Measurements from ENCODE around the gene KRTAP5-11. TPM values are rescaled to one million over a fixed set of nuclear protein-coding genes. Genes with fewer than 3 reads are reported as not detected.
A peak's percentile ranks its signal among the peaks of the same experiment; 100 is the strongest.
"Not testable (repeated sequence)": the region's sequence is repeated elsewhere in the genome, so short reads cannot be mapped to it uniquely, and the experiment has no call there.

Gene KRTAP5-11
- total RNA-seq (2022) = not detected in 2 replicates
- Bru-seq, nascent RNA = percentile 14 among the genes with signal in this experiment
- not detected for BruChase-seq, experiment 1, labeled RNA remaining after a 2-hour chase
- not detected for BruChase-seq, experiment 2, labeled RNA remaining after a 6-hour chase
- long read RNA-seq, partial matches to known transcripts = 0 of 1 reads
- long read RNA-seq, other reads (novel, unspliced or antisense) = 1 of 1 reads

GRCh38 chr11:71582309-71582895, at the start of gene KRTAP5-11:
Gene KRTAP5-11 (minus strand): TSS chr11:71582875. CDS start chr11:71582837, 38 bp downstream.
- Histone ChIP-seq H3K4me3 (ENCODE audit: low read depth, low read length) (no peak within 1 kb of the TSS), H3K9me3 (no peaks in the 10 kb centered on the region), H3K36me3 (ENCODE audit: control insufficient read depth, insufficient read depth, low read length) (no peaks in the 10 kb centered on the region), H3K27me3 (replicated peaks; ENCODE audit: control insufficient read depth, insufficient read depth, low read length) (no peaks in the 10 kb centered on the region), H3K4me1 (peaks cover 29% of the 10 kb centered on the region)
- Mint-ChIP-seq H3K27me3 (ENCODE audit: insufficient read depth, unreplicated experiment) (peaks cover 2% of the 10 kb centered on the region), H3K36me3 (ENCODE audit: insufficient read depth, unreplicated experiment) (no peaks in the 10 kb centered on the region), H3K4me1 (ENCODE audit: low read depth, unreplicated experiment) (peaks cover 20% of the 10 kb centered on the region), H3K27ac (ENCODE audit: unreplicated experiment) (no peak within 1 kb of the TSS), H3K9me3 (ENCODE audit: unreplicated experiment) (no peaks in the 10 kb centered on the region), H3K4me3 (ENCODE audit: unreplicated experiment) (no peak within 1 kb of the TSS)
- TF ChIP-seq CTCF (IDR thresholded peaks at IDR 0.05; ENCODE audit: insufficient read depth in 1 of 2, low read depth in 1 of 2, low read length in 1 of 2, severe bottlenecking in 1 of 2, unreplicated experiment in 1 of 2) = no peak
- intact Hi-C loops (cut with micrococcal nuclease; ENCODE audit: unreplicated experiment) = no loop called here
- CTCF ChIA-PET = interaction anchor here (0.6 kb wide), 1 partner anchor 130 kb away, joined by 4 read pairs; the partner anchor contains the start of gene NADSYN1
- no peak for DNase-seq
- POLR2A ChIA-PET = interaction anchor here (0.6 kb wide), 1 partner anchor 331 kb away, joined by 3 read pairs; no protein-coding TSS in a partner anchor
- no TSS peak for BruUV-seq (replicated peaks)

DNA sequence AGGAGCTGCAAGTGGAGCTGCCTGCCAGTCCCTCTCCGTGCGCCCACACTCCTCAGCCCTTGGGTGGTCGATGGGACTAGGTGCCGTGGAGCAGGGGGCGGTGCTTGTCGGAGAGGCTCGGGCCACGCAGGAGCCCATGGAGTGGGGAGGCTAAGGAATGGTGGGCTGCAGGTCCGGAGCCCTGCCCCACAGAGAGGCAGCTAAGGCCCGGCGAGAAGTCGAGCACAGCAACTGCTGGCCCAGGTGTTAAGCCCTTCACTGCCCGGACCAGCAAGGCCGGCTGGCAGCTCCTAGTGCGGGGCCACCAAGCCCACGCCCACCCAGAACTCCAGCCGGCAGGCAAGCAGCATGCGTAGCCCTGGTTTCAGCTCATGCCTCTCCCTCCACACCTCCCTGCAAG, 48.9 kb upstream of the KRTAP5-11 start:
- H3K4me1 Mint-ChIP-seq (ENCODE audit: low read depth, unreplicated experiment); H3K27me3 ChIP-seq (replicated peaks; ENCODE audit: control insufficient read depth, insufficient read depth, low read length); H3K36me3 ChIP-seq (ENCODE audit: control insufficient read depth, insufficient read depth, low read length); H3K4me1 ChIP-seq; POLR2A ChIA-PET; H3K4me3 ChIP-seq (ENCODE audit: low read depth, low read length); H3K9me3 Mint-ChIP-seq (ENCODE audit: unreplicated experiment); BruUV-seq (replicated peaks); intact Hi-C loops (cut with micrococcal nuclease; ENCODE audit: unreplicated experiment); H3K36me3 Mint-ChIP-seq (ENCODE audit: insufficient read depth, unreplicated experiment); DNase-seq; H3K4me3 Mint-ChIP-seq (ENCODE audit: unreplicated experiment); H3K9me3 ChIP-seq; H3K27ac Mint-ChIP-seq (ENCODE audit: unreplicated experiment); H3K27me3 Mint-ChIP-seq (ENCODE audit: insufficient read depth, unreplicated experiment): not testable (repeated sequence)
- CTCF ChIA-PET = interaction anchor here (0.6 kb wide), 1 partner anchor 1739 kb away, joined by 3 read pairs; no protein-coding TSS in a partner anchor

- H3K27me3 Mint-ChIP-seq (ENCODE audit: insufficient read depth, unreplicated experiment); CTCF ChIA-PET; H3K4me3 Mint-ChIP-seq (ENCODE audit: unreplicated experiment); intact Hi-C loops (cut with micrococcal nuclease; ENCODE audit: unreplicated experiment); POLR2A ChIA-PET; H3K36me3 ChIP-seq (ENCODE audit: control insufficient read depth, insufficient read depth, low read length); H3K9me3 Mint-ChIP-seq (ENCODE audit: unreplicated experiment); H3K4me1 Mint-ChIP-seq (ENCODE audit: low read depth, unreplicated experiment); H3K36me3 Mint-ChIP-seq (ENCODE audit: insufficient read depth, unreplicated experiment); H3K4me1 ChIP-seq; BruUV-seq (replicated peaks); H3K4me3 ChIP-seq (ENCODE audit: low read depth, low read length); H3K9me3 ChIP-seq; H3K27ac Mint-ChIP-seq (ENCODE audit: unreplicated experiment); H3K27me3 ChIP-seq (replicated peaks; ENCODE audit: control insufficient read depth, insufficient read depth, low read length): not testable (repeated sequence)
- DNase-seq = peak in 1 of 2 experiments; percentile 62
These were observed 47.4 kb upstream of the KRTAP5-11 start for GRCh38 chr11:71630071-71630470.

GRCh38 chr11:71628943-71629342, 46.3 kb upstream of the KRTAP5-11 start:
- BruUV-seq (replicated peaks); DNase-seq; POLR2A ChIA-PET; CTCF ChIA-PET; H3K4me3 Mint-ChIP-seq (ENCODE audit: unreplicated experiment); H3K4me1 Mint-ChIP-seq (ENCODE audit: low read depth, unreplicated experiment); H3K36me3 Mint-ChIP-seq (ENCODE audit: insufficient read depth, unreplicated experiment); H3K27ac Mint-ChIP-seq (ENCODE audit: unreplicated experiment); H3K9me3 ChIP-seq; H3K9me3 Mint-ChIP-seq (ENCODE audit: unreplicated experiment); intact Hi-C loops (cut with micrococcal nuclease; ENCODE audit: unreplicated experiment); H3K36me3 ChIP-seq (ENCODE audit: control insufficient read depth, insufficient read depth, low read length); H3K4me3 ChIP-seq (ENCODE audit: low read depth, low read length); H3K27me3 Mint-ChIP-seq (ENCODE audit: insufficient read depth, unreplicated experiment); H3K4me1 ChIP-seq; H3K27me3 ChIP-seq (replicated peaks; ENCODE audit: control insufficient read depth, insufficient read depth, low read length): not testable (repeated sequence)

DNA sequence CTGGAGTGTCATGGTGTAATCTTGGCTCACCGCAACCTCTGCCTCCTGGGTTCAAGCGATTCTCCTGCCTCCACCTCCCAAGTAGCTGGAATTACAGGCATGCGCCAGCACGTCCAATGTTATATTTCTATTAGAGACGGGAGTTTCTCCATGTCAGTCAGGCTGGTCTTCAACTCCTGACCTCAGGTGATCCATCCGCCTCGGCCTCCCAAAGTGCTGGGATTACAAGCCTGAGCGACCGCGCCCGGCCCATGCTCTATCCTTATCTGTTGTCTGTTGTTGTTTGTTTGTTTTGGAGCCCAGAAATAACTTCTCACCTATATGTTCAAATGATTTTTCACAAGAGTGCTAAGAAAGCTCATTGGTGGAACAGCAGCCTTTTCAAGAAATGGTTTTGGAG, 40.6 kb upstream of the KRTAP5-11 start:
- H3K27me3 Mint-ChIP-seq (ENCODE audit: insufficient read depth, unreplicated experiment); CTCF ChIA-PET; H3K4me3 ChIP-seq (ENCODE audit: low read depth, low read length); H3K4me1 ChIP-seq; H3K36me3 ChIP-seq (ENCODE audit: control insufficient read depth, insufficient read depth, low read length); intact Hi-C loops (cut with micrococcal nuclease; ENCODE audit: unreplicated experiment); H3K4me3 Mint-ChIP-seq (ENCODE audit: unreplicated experiment); H3K9me3 Mint-ChIP-seq (ENCODE audit: unreplicated experiment); POLR2A ChIA-PET; H3K9me3 ChIP-seq; H3K27me3 ChIP-seq (replicated peaks; ENCODE audit: control insufficient read depth, insufficient read depth, low read length); H3K27ac Mint-ChIP-seq (ENCODE audit: unreplicated experiment); DNase-seq; H3K4me1 Mint-ChIP-seq (ENCODE audit: low read depth, unreplicated experiment); H3K36me3 Mint-ChIP-seq (ENCODE audit: insufficient read depth, unreplicated experiment); BruUV-seq (replicated peaks): not testable (repeated sequence)

DNA sequence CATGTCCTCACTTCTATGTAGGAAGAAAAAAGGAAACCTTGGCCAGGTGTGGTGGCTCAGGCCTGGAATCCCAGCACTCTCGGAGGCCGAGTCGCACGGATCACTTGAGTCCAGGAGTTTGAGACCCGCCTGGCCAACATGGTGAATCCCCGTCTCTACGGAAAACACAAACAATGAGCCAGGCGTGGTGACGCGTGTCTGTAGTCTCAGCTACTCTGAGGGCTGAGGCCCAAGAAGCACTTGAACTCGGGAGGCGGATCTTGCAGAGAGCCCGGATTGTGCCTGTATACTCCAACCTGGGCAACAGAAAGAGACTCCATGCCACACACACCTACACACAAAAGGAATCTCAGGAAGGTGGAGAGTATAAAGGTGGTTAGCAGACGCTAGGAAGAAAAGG, 39.9 kb upstream of the KRTAP5-11 start:
- POLR2A ChIA-PET; intact Hi-C loops (cut with micrococcal nuclease; ENCODE audit: unreplicated experiment); DNase-seq; CTCF ChIA-PET; H3K4me1 ChIP-seq; H3K27ac Mint-ChIP-seq (ENCODE audit: unreplicated experiment); BruUV-seq (replicated peaks); H3K4me3 ChIP-seq (ENCODE audit: low read depth, low read length); H3K4me1 Mint-ChIP-seq (ENCODE audit: low read depth, unreplicated experiment); H3K9me3 ChIP-seq; H3K9me3 Mint-ChIP-seq (ENCODE audit: unreplicated experiment); H3K4me3 Mint-ChIP-seq (ENCODE audit: unreplicated experiment); H3K27me3 Mint-ChIP-seq (ENCODE audit: insufficient read depth, unreplicated experiment); H3K27me3 ChIP-seq (replicated peaks; ENCODE audit: control insufficient read depth, insufficient read depth, low read length); H3K36me3 Mint-ChIP-seq (ENCODE audit: insufficient read depth, unreplicated experiment); H3K36me3 ChIP-seq (ENCODE audit: control insufficient read depth, insufficient read depth, low read length): not testable (repeated sequence)
